ENCODE results near the gene FBXL17. TPM values are rescaled to one million over a fixed set of nuclear protein-coding genes. Genes with fewer than 3 reads are reported as not detected.
A peak's percentile ranks its signal among the peaks of the same experiment; 100 is the strongest.

The FBXL17 gene
- total RNA-seq, 1 experiment from 2014 or later = 3.5 TPM

- H3K4me3 Mint-ChIP-seq = no peak overlapping the region; the same call in 1 of the 2 replicates
- DNase-seq (ENCODE audit: low spot score) = no peak
Measured at GRCh38 chr5:108078345-108078744, 303.6 kb downstream of the FBXL17 start.

GRCh38 chr5:108074626-108075025, 307.3 kb downstream of the FBXL17 start:
- POLR2A ChIA-PET = interaction anchor here (0.6 kb wide), 1 partner anchor 12 kb away, joined by 4 read pairs; no protein-coding TSS in a partner anchor
- TF ChIP-seq, protein P1, sequence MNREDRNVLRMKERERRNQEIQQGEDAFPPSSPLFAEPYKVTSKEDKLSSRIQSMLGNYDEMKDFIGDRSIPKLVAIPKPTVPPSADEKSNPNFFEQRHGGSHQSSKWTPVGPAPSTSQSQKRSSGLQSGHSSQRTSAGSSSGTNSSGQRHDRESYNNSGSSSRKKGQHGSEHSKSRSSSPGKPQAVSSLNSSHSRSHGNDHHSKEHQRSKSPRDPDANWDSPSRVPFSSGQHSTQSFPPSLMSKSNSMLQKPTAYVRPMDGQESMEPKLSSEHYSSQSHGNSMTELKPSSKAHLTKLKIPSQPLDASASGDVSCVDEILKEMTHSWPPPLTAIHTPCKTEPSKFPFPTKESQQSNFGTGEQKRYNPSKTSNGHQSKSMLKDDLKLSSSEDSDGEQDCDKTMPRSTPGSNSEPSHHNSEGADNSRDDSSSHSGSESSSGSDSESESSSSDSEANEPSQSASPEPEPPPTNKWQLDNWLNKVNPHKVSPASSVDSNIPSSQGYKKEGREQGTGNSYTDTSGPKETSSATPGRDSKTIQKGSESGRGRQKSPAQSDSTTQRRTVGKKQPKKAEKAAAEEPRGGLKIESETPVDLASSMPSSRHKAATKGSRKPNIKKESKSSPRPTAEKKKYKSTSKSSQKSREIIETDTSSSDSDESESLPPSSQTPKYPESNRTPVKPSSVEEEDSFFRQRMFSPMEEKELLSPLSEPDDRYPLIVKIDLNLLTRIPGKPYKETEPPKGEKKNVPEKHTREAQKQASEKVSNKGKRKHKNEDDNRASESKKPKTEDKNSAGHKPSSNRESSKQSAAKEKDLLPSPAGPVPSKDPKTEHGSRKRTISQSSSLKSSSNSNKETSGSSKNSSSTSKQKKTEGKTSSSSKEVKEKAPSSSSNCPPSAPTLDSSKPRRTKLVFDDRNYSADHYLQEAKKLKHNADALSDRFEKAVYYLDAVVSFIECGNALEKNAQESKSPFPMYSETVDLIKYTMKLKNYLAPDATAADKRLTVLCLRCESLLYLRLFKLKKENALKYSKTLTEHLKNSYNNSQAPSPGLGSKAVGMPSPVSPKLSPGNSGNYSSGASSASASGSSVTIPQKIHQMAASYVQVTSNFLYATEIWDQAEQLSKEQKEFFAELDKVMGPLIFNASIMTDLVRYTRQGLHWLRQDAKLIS (CRISPR knock-in tag; IDR thresholded peaks at IDR 0.05; ENCODE audit: borderline replicate concordance) = no peak
- TF ChIP-seq AR (CRISPR knock-in tag; IDR thresholded peaks at IDR 0.05) (no peak), SMAD3 (CRISPR knock-in tag; IDR thresholded peaks at IDR 0.05; ENCODE audit: borderline replicate concordance) (no peak), NFYB (CRISPR knock-in tag; conservative IDR thresholded peaks at IDR 0.05; ENCODE audit: low read depth) (no peak), ESRRA (CRISPR knock-in tag; IDR thresholded peaks at IDR 0.05; ENCODE audit: borderline replicate concordance) (no peak), ZNF219 (CRISPR knock-in tag; IDR thresholded peaks at IDR 0.05; ENCODE audit: borderline replicate concordance) (no peak)
- TF ChIP-seq, protein P2, sequence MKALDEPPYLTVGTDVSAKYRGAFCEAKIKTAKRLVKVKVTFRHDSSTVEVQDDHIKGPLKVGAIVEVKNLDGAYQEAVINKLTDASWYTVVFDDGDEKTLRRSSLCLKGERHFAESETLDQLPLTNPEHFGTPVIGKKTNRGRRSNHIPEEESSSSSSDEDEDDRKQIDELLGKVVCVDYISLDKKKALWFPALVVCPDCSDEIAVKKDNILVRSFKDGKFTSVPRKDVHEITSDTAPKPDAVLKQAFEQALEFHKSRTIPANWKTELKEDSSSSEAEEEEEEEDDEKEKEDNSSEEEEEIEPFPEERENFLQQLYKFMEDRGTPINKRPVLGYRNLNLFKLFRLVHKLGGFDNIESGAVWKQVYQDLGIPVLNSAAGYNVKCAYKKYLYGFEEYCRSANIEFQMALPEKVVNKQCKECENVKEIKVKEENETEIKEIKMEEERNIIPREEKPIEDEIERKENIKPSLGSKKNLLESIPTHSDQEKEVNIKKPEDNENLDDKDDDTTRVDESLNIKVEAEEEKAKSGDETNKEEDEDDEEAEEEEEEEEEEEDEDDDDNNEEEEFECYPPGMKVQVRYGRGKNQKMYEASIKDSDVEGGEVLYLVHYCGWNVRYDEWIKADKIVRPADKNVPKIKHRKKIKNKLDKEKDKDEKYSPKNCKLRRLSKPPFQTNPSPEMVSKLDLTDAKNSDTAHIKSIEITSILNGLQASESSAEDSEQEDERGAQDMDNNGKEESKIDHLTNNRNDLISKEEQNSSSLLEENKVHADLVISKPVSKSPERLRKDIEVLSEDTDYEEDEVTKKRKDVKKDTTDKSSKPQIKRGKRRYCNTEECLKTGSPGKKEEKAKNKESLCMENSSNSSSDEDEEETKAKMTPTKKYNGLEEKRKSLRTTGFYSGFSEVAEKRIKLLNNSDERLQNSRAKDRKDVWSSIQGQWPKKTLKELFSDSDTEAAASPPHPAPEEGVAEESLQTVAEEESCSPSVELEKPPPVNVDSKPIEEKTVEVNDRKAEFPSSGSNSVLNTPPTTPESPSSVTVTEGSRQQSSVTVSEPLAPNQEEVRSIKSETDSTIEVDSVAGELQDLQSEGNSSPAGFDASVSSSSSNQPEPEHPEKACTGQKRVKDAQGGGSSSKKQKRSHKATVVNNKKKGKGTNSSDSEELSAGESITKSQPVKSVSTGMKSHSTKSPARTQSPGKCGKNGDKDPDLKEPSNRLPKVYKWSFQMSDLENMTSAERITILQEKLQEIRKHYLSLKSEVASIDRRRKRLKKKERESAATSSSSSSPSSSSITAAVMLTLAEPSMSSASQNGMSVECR (CRISPR knock-in tag; IDR thresholded peaks at IDR 0.05; ENCODE audit: borderline replicate concordance) = no peak

More at GRCh38 chr5:108078345-108078744, 303.6 kb downstream of the FBXL17 start:
- Mint-ChIP-seq H3K27me3 (ENCODE audit: low read depth) (no peaks in the 10 kb centered on the region; the same call in 1 of the 2 replicates), H3K27ac (peak overlapping the region; percentile 64), H3K9me3 (peaks cover 10% of the 10 kb centered on the region), H3K36me3 (peaks cover 10% of the 10 kb centered on the region), H3K4me1 (peaks cover 84% of the 10 kb centered on the region)
- peak; percentile 54 for ATAC-seq
- ChIA-PET CTCF (interaction anchor here (0.8 to 1.2 kb wide), 4 partner anchors 15 to 404 kb away, joined by 3 read pairs; no protein-coding TSS in a partner anchor), POLR2A (no interaction called here)
- TF ChIP-seq RELA (CRISPR knock-in tag; IDR thresholded peaks at IDR 0.05; ENCODE audit: borderline replicate concordance) (no peak), ZNF281 (CRISPR knock-in tag; IDR thresholded peaks at IDR 0.05) (no peak), MLX (CRISPR knock-in tag; IDR thresholded peaks at IDR 0.05) (no peak), NR3C1 (CRISPR knock-in tag; conservative IDR thresholded peaks at IDR 0.05; ENCODE audit: low read depth) (no peak)
- TF ChIP-seq, protein P3, sequence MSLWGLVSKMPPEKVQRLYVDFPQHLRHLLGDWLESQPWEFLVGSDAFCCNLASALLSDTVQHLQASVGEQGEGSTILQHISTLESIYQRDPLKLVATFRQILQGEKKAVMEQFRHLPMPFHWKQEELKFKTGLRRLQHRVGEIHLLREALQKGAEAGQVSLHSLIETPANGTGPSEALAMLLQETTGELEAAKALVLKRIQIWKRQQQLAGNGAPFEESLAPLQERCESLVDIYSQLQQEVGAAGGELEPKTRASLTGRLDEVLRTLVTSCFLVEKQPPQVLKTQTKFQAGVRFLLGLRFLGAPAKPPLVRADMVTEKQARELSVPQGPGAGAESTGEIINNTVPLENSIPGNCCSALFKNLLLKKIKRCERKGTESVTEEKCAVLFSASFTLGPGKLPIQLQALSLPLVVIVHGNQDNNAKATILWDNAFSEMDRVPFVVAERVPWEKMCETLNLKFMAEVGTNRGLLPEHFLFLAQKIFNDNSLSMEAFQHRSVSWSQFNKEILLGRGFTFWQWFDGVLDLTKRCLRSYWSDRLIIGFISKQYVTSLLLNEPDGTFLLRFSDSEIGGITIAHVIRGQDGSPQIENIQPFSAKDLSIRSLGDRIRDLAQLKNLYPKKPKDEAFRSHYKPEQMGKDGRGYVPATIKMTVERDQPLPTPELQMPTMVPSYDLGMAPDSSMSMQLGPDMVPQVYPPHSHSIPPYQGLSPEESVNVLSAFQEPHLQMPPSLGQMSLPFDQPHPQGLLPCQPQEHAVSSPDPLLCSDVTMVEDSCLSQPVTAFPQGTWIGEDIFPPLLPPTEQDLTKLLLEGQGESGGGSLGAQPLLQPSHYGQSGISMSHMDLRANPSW (CRISPR knock-in tag; conservative IDR thresholded peaks at IDR 0.05; ENCODE audit: low read depth) = no peak

More at GRCh38 chr5:108074626-108075025, 307.3 kb downstream of the FBXL17 start:
- peaks cover 25% of the 10 kb centered on the region for H3K9me3 Mint-ChIP-seq
- H3K27ac Mint-ChIP-seq = peak overlapping the region; percentile 64
- H3K27me3 Mint-ChIP-seq (ENCODE audit: low read depth) = no peaks in the 10 kb centered on the region; the same call in 1 of the 2 replicates
- DNase-seq (ENCODE audit: low spot score) (no peak), ATAC-seq (no peak)
- H3K4me1 Mint-ChIP-seq = peaks cover 50% of the 10 kb centered on the region
- H3K4me3 Mint-ChIP-seq = no peak overlapping the region
- H3K36me3 Mint-ChIP-seq = peaks cover 18% of the 10 kb centered on the region
- CTCF ChIA-PET = no interaction called here

Data from WTC11 (cell line).